Neural progenitor cell (in vitro differentiated cells): Measurements from ENCODE around the gene WDR54. TPM values are rescaled to one million over a fixed set of nuclear protein-coding genes. Genes with fewer than 3 reads are reported as not detected.

Experiments used
- DNase-seq: peaks from one replicate; pipeline ENCODE4 v3.0.0-alpha.2; 2016; ENCODE audit warnings: low spot score
- H2AFZ ChIP-seq: fragments of 200-600 bp; sonication (generic); replicated peaks from 2 replicates; pipeline ENCODE4 v1.6.1; 2016; ENCODE audit warnings: antibody characterized with exemption
- H3F3A ChIP-seq: fragments of 200-600 bp; sonication (generic); 2 replicates; pipeline ENCODE4 v1.6.1; 2016; ENCODE audit warnings: antibody characterized with exemption, low read depth
- H3K27ac ChIP-seq: fragments of 200-600 bp; sonication (generic); 2 replicates; pipeline ENCODE4 v1.5.1; 2016; ENCODE audit warnings: mild to moderate bottlenecking
- H3K27me3 ChIP-seq: fragments of 200-600 bp; sonication (generic); 2 replicates; pipeline ENCODE4 v1.6.1; 2016; ENCODE audit warnings: mild to moderate bottlenecking, moderate library complexity
- H3K36me3 ChIP-seq: fragments of 200-600 bp; sonication (generic); 2 replicates; pipeline ENCODE4 v1.5.1; 2016
- H3K4me1 ChIP-seq: fragments of 200-600 bp; sonication (generic); 2 replicates; pipeline ENCODE4 v1.6.1; 2016; ENCODE audit warnings: mixed run types
- H3K4me2 ChIP-seq: fragments of 200-600 bp; sonication (generic); 2 replicates; pipeline ENCODE4 v1.6.1; 2016
- H3K4me3 ChIP-seq: fragments of 200-600 bp; sonication (generic); 2 replicates; pipeline ENCODE4 v1.5.1; 2016
- H3K79me2 ChIP-seq: fragments of 200-600 bp; sonication (generic); 2 replicates; pipeline ENCODE4 v1.6.1; 2016; ENCODE audit warnings: low read depth
- H3K9ac ChIP-seq: fragments of 200-600 bp; sonication (generic); 2 replicates; pipeline ENCODE4 v1.6.1; 2016
- H3K9me3 ChIP-seq: fragments of 200-600 bp; sonication (generic); 2 replicates; pipeline ENCODE4 v1.5.1; 2016; ENCODE audit warnings: low read depth
- H4K20me1 ChIP-seq: fragments of 200-600 bp; sonication (generic); 2 replicates; pipeline ENCODE4 v1.6.1; 2016; ENCODE audit warnings: low read depth
- H3K27ac Mint-ChIP-seq: 3 replicates; pipeline ENCODE4 v1.8.0; 2021; ENCODE audit warnings: mixed read lengths
- H3K27me3 Mint-ChIP-seq: 2 replicates; pipeline ENCODE4 v1.8.0; 2022; ENCODE audit warnings: low read depth, mild to moderate bottlenecking, inconsistent platforms, moderate library complexity, mixed read lengths; ENCODE audit not compliant: insufficient read depth
- H3K36me3 Mint-ChIP-seq: 3 replicates; pipeline ENCODE4 v1.8.0; 2021; ENCODE audit warnings: mixed read lengths
- H3K4me1 Mint-ChIP-seq: 3 replicates; pipeline ENCODE4 v1.8.0; 2021; ENCODE audit warnings: mixed read lengths
- H3K4me3 Mint-ChIP-seq: 3 replicates; pipeline ENCODE4 v1.8.0; 2021; ENCODE audit warnings: mild to moderate bottlenecking, moderate library complexity, mixed read lengths
- H3K9me3 Mint-ChIP-seq: 3 replicates; pipeline ENCODE4 v1.8.0; 2020; ENCODE audit warnings: mixed read lengths
- CTCF ChIP-seq: fragments of 200-600 bp; sonication (generic); IDR thresholded peaks from 2 replicates; pipeline ENCODE4 v1.5.1; 2017; ENCODE audit warnings: antibody characterized with exemption, mild to moderate bottlenecking
- EZH2 ChIP-seq: fragments of 200-600 bp; sonication (generic); IDR thresholded peaks from 2 replicates; pipeline ENCODE4 v1.6.1; 2017; ENCODE audit warnings: antibody characterized with exemption, mild to moderate bottlenecking, moderate library complexity
- EZH2phosphoT487 ChIP-seq: fragments of 200-600 bp; sonication (generic); IDR thresholded peaks from 2 replicates; pipeline ENCODE4 v1.6.1; 2017; ENCODE audit warnings: antibody characterized with exemption
- total RNA-seq: library from RNA; depleted of rRNA; stranded (reverse); fragments of >200 nt; gene quantifications from 2 replicates; pipeline ENCODE4 v1.2.3, GENCODE V29; 2015; ENCODE audit warnings: low replicate concordance

Gene WDR54
- total RNA-seq, 1 donor from 2014 or later = 88.1 TPM

- Mint-ChIP-seq H3K4me1 (peaks cover 2% of the 10 kb centered on the region), H3K4me3 (no peak overlapping the region), H3K27ac (no peak overlapping the region), H3K9me3 (no peaks in the 10 kb centered on the region), H3K36me3 (no peaks in the 10 kb centered on the region), H3K27me3 (peaks cover 4% of the 10 kb centered on the region)
- Histone ChIP-seq H3K36me3 (no peaks in the 10 kb centered on the region), H3K4me2 (no peak overlapping the region), H2AFZ (no peak overlapping the region), H3F3A (no peaks in the 10 kb centered on the region), H3K79me2 (no peaks in the 10 kb centered on the region), H3K9ac (no peak overlapping the region), H3K4me3 (no peak overlapping the region), H3K4me1 (no peaks in the 10 kb centered on the region), H3K27me3 (no peaks in the 10 kb centered on the region), H4K20me1 (no peaks in the 10 kb centered on the region), H3K9me3 (no peaks in the 10 kb centered on the region), H3K27ac (no peak overlapping the region)
- no peak for TF ChIP-seq EZH2phosphoT487
- TF ChIP-seq CTCF = no peak
- no peak for TF ChIP-seq EZH2
- DNase-seq = no peak
Measured at GRCh38 chr2:74413001-74413698, 8.4 kb upstream of the WDR54 start.

GRCh38 chr2:74414441-74414840, 7.1 kb upstream of the WDR54 start:
- H3K79me2 ChIP-seq = no peaks in the 10 kb centered on the region
- no peak overlapping the region for H3K4me3 ChIP-seq
- Mint-ChIP-seq H3K27me3 (peaks cover 2% of the 10 kb centered on the region), H3K4me1 (peaks cover 2% of the 10 kb centered on the region), H3K27ac (no peak overlapping the region), H3K9me3 (no peaks in the 10 kb centered on the region), H3K4me3 (no peak overlapping the region), H3K36me3 (no peaks in the 10 kb centered on the region)
- H3K4me1 ChIP-seq = no peaks in the 10 kb centered on the region
- H3K36me3 ChIP-seq = no peaks in the 10 kb centered on the region
- DNase-seq = no peak
- H2AFZ ChIP-seq = no peak overlapping the region
- H3K27ac ChIP-seq = no peak overlapping the region
- H3F3A ChIP-seq = no peaks in the 10 kb centered on the region
- no peaks in the 10 kb centered on the region for H3K9me3 ChIP-seq
- no peak overlapping the region for H3K9ac ChIP-seq
- H4K20me1 ChIP-seq = no peaks in the 10 kb centered on the region
- no peak overlapping the region for H3K4me2 ChIP-seq
- TF ChIP-seq EZH2 (no peak), CTCF (no peak), EZH2phosphoT487 (no peak)
- H3K27me3 ChIP-seq = no peaks in the 10 kb centered on the region

GRCh38 chr2:74414881-74415761, 6.4 kb upstream of the WDR54 start:
- Mint-ChIP-seq H3K4me1 (peaks cover 3% of the 10 kb centered on the region), H3K27ac (no peak overlapping the region), H3K36me3 (no peaks in the 10 kb centered on the region), H3K27me3 (peaks cover 5% of the 10 kb centered on the region), H3K4me3 (no peak overlapping the region), H3K9me3 (no peaks in the 10 kb centered on the region)
- H3K4me2 ChIP-seq = no peak overlapping the region
- no peak overlapping the region for H3K4me3 ChIP-seq
- no peaks in the 10 kb centered on the region for H4K20me1 ChIP-seq
- no peaks in the 10 kb centered on the region for H3K36me3 ChIP-seq
- H2AFZ ChIP-seq = no peak overlapping the region
- H3K4me1 ChIP-seq = no peaks in the 10 kb centered on the region
- no peak for DNase-seq
- TF ChIP-seq EZH2 (no peak), EZH2phosphoT487 (no peak), CTCF (no peak)
- H3K27me3 ChIP-seq = peaks cover 2% of the 10 kb centered on the region
- H3F3A ChIP-seq = no peaks in the 10 kb centered on the region
- H3K9ac ChIP-seq = no peak overlapping the region
- no peak overlapping the region for H3K27ac ChIP-seq
- no peaks in the 10 kb centered on the region for H3K9me3 ChIP-seq
- no peaks in the 10 kb centered on the region for H3K79me2 ChIP-seq
